Skeletal muscle tissue (tissue), 4 donors: ENCODE results near the gene GRPEL1. TPM values are rescaled to one million over a fixed set of nuclear protein-coding genes. Genes with fewer than 3 reads are reported as not detected.

Source experiments
- H3K27ac ChIP-seq: one replicate; pipeline ENCODE4 v1.7.0; 2013; ENCODE audit warnings: mild to moderate bottlenecking, low read depth, low read length, inconsistent platforms
- H3K27me3 ChIP-seq, 3 donors: one replicate each; pipeline ENCODE4 v1.7.0; 2013; ENCODE audit warnings: low read length in 3 of 3; ENCODE audit not compliant: control insufficient read depth in 3 of 3, insufficient read depth in 3 of 3
- H3K36me3 ChIP-seq, 3 donors: one replicate each; pipeline ENCODE4 v1.7.0; 2013; ENCODE audit warnings: low read length in 3 of 3; ENCODE audit not compliant: control insufficient read depth in 3 of 3, insufficient read depth in 3 of 3
- H3K4me1 ChIP-seq, 3 donors: one replicate each; pipeline ENCODE4 v1.7.0; 2013; ENCODE audit warnings: low read length in 3 of 3, mild to moderate bottlenecking in 3 of 3; ENCODE audit not compliant: control insufficient read depth in 3 of 3, insufficient read depth in 3 of 3
- H3K4me3 ChIP-seq, 3 donors: one replicate each; pipeline ENCODE4 v1.7.0; 2013; ENCODE audit warnings: low read length in 3 of 3
- H3K9ac ChIP-seq, 3 donors: one replicate each; pipeline ENCODE4 v1.7.0; 2013; ENCODE audit warnings: low read length in 3 of 3, mild to moderate bottlenecking in 3 of 3, moderate library complexity in 2 of 3, low read depth in 1 of 3
- H3K9me3 ChIP-seq, 3 donors: one replicate each; pipeline ENCODE4 v1.7.0; 2013; ENCODE audit warnings: low read length in 3 of 3; ENCODE audit not compliant: control insufficient read depth in 3 of 3
- total RNA-seq: library from RNA; depleted of rRNA; stranded (reverse); fragments of >200 nt; gene quantifications from one replicate; pipeline ENCODE4 v1.2.3, GENCODE V29; 2014
- donor health status: Osteomylitis.

The GRPEL1 gene
- total RNA-seq, 1 donor from 2014 or later = 19.3 TPM

- H3K36me3 ChIP-seq = peaks cover 13 to 19% (median 17%) of the 10 kb centered on the region in 3 donors
- H3K9me3 ChIP-seq = no peaks in the 10 kb centered on the region
- H3K27ac ChIP-seq = peak overlapping the region; percentile 88
- peak overlapping the region; percentile 86 to 95 (median 91) for H3K4me3 ChIP-seq
- H3K9ac ChIP-seq = peak overlapping the region; percentile 89 to 96 (median 90)
- peaks cover 22 to 37% (median 25%) of the 10 kb centered on the region in 3 donors for H3K4me1 ChIP-seq
- H3K27me3 ChIP-seq = no peaks in the 10 kb centered on the region
These were observed 775 bp downstream of the GRPEL1 start for GRCh38 chr4:7067126-7067451.

- Histone ChIP-seq H3K27me3 (no peaks in the 10 kb centered on the region), H3K4me1 (peaks cover 22 to 37% (median 25%) of the 10 kb centered on the region in 3 donors), H3K36me3 (peaks cover 19 to 25% (median 23%) of the 10 kb centered on the region in 3 donors), H3K4me3 (peak overlapping the region; percentile 86 to 95 (median 91)), H3K27ac (no peak overlapping the region), H3K9me3 (no peaks in the 10 kb centered on the region), H3K9ac (peak overlapping the region in 2 of 3 donors; percentile 89 to 96)
These were observed 1.4 kb downstream of the GRPEL1 start for GRCh38 chr4:7066493-7066892.

GRCh38 chr4:7066006-7066405 is 1.9 kb downstream of the GRPEL1 start:
- no peaks in the 10 kb centered on the region for H3K9me3 ChIP-seq
- peaks cover 22 to 35% (median 25%) of the 10 kb centered on the region in 3 donors for H3K4me1 ChIP-seq
- no peaks in the 10 kb centered on the region for H3K27me3 ChIP-seq
- no peak overlapping the region for H3K4me3 ChIP-seq
- peaks cover 24 to 30% (median 28%) of the 10 kb centered on the region in 3 donors for H3K36me3 ChIP-seq
- H3K27ac ChIP-seq = no peak overlapping the region
- no peak overlapping the region for H3K9ac ChIP-seq

- Histone ChIP-seq H3K27ac (no peak overlapping the region), H3K36me3 (peaks cover 40 to 48% (median 41%) of the 10 kb centered on the region in 3 donors), H3K4me1 (peaks cover 15 to 20% (median 15%) of the 10 kb centered on the region in 3 donors), H3K9me3 (no peaks in the 10 kb centered on the region), H3K4me3 (no peak overlapping the region), H3K27me3 (no peaks in the 10 kb centered on the region), H3K9ac (no peak overlapping the region)
These were observed 4.5 kb downstream of the GRPEL1 start for GRCh38 chr4:7063362-7063761.

- Histone ChIP-seq H3K9me3 (no peaks in the 10 kb centered on the region), H3K9ac (no peak overlapping the region), H3K4me3 (no peak overlapping the region), H3K36me3 (peaks cover 40 to 50% (median 41%) of the 10 kb centered on the region in 3 donors), H3K27ac (no peak overlapping the region), H3K4me1 (peaks cover 15 to 20% (median 15%) of the 10 kb centered on the region in 3 donors), H3K27me3 (no peaks in the 10 kb centered on the region)
These were observed 5.0 kb downstream of the GRPEL1 start for GRCh38 chr4:7062816-7063215.

GRCh38 chr4:7061815-7062214 is 6.0 kb downstream of the GRPEL1 start:
- Histone ChIP-seq H3K27ac (no peak overlapping the region), H3K36me3 (peaks cover 40 to 50% (median 42%) of the 10 kb centered on the region in 3 donors), H3K4me3 (no peak overlapping the region)

GRCh38 chr4:7060346-7061150 is 7.3 kb downstream of the GRPEL1 start:
- Histone ChIP-seq H3K27me3 (no peaks in the 10 kb centered on the region), H3K27ac (no peak overlapping the region), H3K9me3 (no peaks in the 10 kb centered on the region), H3K36me3 (peaks cover 47 to 63% (median 53%) of the 10 kb centered on the region in 3 donors), H3K4me3 (no peak overlapping the region), H3K4me1 (peaks cover 0 to 5% (median 3%) of the 10 kb centered on the region in 3 donors), H3K9ac (no peak overlapping the region)

More at GRCh38 chr4:7061815-7062214, 6.0 kb downstream of the GRPEL1 start:
- Histone ChIP-seq H3K27me3 (no peaks in the 10 kb centered on the region), H3K9me3 (no peaks in the 10 kb centered on the region), H3K9ac (no peak overlapping the region), H3K4me1 (peaks cover 9 to 13% (median 10%) of the 10 kb centered on the region in 3 donors)

- no peak overlapping the region for H3K4me3 ChIP-seq
- H3K27me3 ChIP-seq = no peaks in the 10 kb centered on the region
- no peak overlapping the region for H3K9ac ChIP-seq
- H3K36me3 ChIP-seq = peaks cover 54 to 67% (median 57%) of the 10 kb centered on the region in 3 donors
- peaks cover 0 to 5% (median under 1%) of the 10 kb centered on the region in 3 donors for H3K4me1 ChIP-seq
- H3K9me3 ChIP-seq = no peaks in the 10 kb centered on the region
- no peak overlapping the region for H3K27ac ChIP-seq
These were observed 8.2 kb downstream of the GRPEL1 start for GRCh38 chr4:7059662-7060061.

- Histone ChIP-seq H3K4me3 (no peak overlapping the region), H3K4me1 (peaks cover 0 to 7% (median under 1%) of the 10 kb centered on the region in 3 donors), H3K27ac (no peak overlapping the region), H3K36me3 (peaks cover 60 to 72% (median 62%) of the 10 kb centered on the region in 3 donors), H3K27me3 (no peaks in the 10 kb centered on the region), H3K9ac (no peak overlapping the region), H3K9me3 (no peaks in the 10 kb centered on the region)
These were observed 9.1 kb downstream of the GRPEL1 start for GRCh38 chr4:7058792-7059191.

GRCh38 chr4:7055990-7056325 is 11.9 kb downstream of the GRPEL1 start:
- Histone ChIP-seq H3K4me1 (peaks cover 13 to 31% (median 17%) of the 10 kb centered on the region in 3 donors), H3K27ac (no peak overlapping the region), H3K9ac (no peak overlapping the region), H3K9me3 (no peaks in the 10 kb centered on the region), H3K36me3 (peaks cover 42 to 51% (median 48%) of the 10 kb centered on the region in 3 donors), H3K27me3 (no peaks in the 10 kb centered on the region), H3K4me3 (no peak overlapping the region)
